Stimulated activated CD8-positive, alpha-beta memory T cell treated with anti-CD3 and anti-CD28 coated beads, Interleukin-15, amount 100 ng/mL, for 1 hour (primary cell): ENCODE measurements around the gene KIAA1958.
"Not testable (repeated sequence)": the region's sequence is repeated elsewhere in the genome, so short reads cannot be mapped to it uniquely, and the experiment has no call there.

Experiments used
- DNase-seq: peaks from one replicate; pipeline ENCODE4 v3.0.0-alpha.2; 2020; ENCODE audit warnings: low read depth

The KIAA1958 gene

DNA sequence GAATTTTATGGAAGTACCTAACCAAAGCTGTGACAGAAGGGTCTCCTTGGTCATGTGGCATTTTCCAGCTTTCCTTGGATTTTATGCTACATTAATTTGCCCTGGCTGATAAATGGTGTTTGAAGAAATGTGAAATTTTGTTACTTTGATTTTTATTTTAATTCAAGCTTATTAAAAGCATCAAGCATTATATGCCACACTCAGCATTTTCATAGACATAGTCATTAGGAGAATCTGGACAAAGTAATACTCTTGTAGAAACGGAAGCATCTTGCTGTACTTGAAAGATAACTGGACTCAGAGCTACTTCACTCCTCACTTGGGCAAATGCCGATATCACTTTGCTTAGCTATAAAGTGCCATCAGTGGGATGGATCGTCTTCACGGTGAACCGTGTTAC, 177.1 kb downstream of the KIAA1958 start:
- DNase-seq = no peak

DNA sequence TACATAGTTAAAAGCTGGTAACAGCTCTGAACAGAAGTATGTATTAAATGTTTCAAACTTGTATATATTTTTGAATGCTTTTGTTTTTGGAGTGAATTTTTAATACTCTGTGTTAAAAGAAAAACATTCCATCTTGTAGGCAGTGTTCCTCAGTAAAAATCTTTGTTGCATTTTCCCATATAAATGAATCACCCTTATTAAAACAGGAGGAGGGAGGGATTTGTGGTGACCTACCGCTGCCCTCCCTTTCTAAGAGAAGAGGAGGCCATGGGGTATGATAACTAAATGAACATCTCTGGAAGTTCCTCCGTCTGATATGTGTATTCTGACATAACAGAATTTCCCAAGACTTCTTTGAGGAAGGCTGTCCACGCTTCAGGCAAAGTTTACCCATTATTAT, 177.9 kb downstream of the KIAA1958 start:
- no peak for DNase-seq

DNA sequence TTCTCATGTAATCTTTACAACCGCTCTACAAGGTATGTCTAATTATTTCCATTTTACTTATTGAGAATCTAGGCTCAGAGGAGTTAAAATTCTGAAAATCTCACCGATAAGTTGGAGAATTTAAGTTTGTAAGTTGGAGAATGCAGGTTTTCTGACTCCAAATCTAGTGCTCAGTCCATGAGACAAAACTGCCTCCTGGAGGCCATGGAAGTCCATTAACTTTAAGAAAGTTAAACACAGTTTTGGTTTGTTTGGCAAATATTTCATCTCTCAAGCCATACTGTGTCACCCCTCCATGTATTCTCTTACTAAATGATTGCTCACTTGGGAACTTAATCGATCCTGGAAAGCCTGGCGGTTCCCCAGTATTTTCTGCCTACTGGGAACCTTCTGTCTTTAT, 178.7 kb downstream of the KIAA1958 start:
- no peak for DNase-seq

DNA sequence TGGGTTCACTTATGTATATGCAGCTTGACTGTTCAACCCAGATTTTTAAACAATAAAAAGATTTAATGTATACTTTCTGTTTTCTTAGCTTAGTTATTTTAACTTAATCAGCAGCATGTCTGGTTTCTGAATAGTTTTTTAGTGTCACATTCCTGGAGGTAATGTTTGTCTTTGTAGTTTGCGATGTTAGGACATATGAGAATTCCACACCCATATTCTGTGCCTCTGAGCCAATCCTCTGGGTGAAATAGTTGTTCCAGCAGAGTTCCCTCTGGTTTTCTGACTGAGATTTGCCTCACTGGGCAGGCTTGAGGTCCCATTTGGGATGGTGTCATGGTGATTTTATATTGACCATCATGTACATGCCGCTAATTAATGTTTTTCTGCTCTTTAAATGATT, 182.7 kb downstream of the KIAA1958 start:
- DNase-seq = no peak

DNA sequence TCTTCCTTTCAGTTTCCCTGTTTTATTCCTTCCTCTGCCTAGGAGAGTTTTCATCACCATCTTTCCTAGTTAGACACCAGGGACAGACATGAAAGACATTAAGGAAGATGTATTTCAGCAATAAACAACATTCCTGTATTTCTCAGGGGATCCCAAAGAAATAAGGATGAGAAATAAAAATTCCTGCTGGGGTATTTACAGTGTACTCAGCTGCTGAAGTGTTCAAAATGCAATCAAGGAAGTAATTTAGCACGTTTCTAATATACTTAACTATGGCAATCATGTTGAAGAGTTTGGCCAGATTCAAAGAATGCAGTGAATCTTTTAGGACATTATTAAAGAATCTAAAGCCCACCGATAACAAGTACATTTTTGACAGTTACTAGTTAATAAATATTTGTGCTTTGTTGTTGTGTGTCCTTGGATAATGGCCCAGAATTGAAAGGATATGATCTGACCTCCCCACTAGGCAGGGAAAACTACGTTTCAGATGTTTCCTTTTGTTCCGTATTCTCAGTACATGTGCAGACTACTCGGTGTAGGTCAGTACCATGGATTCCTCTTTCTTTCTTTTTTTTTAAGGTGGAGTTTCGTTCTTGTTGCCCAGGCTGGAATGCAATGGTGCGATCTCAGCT, 184.5 kb downstream of the KIAA1958 start:
- no peak for DNase-seq

DNA sequence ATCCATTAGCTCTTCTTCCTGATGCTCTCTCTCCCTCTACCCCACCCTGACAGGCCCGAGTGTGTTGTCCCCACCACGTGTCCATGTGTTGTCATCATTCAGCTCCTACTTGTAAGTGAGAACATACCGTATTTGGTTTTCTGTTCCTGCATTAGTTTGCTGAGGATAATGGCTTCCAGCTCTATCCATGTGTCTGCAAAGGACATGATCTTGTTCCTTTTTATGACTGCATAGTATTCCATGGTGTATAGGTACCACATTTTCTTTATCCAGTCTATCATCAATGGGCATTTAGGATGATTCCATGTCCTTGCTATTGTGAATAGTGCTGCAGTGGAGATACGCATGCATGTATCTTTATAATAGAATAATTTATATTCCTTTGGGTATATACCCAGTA, 186.6 kb downstream of the KIAA1958 start:
- DNase-seq = not testable (repeated sequence)

DNA sequence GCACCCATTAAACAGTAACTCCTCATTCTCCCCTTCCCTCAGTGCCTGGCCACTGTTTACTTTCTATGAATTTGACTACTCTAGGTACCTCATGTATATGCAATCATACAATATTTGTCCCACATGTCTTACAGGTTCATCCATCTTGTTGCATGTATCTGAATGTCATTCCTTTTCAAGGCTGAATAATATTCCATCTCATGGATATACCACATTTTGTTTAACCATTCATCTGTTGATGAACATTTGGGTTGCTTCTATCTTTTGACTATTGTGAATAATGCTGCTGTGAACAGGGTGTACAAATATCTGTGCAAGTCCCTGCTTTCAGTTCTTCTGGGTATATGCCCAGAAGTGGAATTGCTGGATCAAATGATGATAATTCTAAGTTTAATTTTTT, 190.4 kb downstream of the KIAA1958 start:
- no peak for DNase-seq

DNA sequence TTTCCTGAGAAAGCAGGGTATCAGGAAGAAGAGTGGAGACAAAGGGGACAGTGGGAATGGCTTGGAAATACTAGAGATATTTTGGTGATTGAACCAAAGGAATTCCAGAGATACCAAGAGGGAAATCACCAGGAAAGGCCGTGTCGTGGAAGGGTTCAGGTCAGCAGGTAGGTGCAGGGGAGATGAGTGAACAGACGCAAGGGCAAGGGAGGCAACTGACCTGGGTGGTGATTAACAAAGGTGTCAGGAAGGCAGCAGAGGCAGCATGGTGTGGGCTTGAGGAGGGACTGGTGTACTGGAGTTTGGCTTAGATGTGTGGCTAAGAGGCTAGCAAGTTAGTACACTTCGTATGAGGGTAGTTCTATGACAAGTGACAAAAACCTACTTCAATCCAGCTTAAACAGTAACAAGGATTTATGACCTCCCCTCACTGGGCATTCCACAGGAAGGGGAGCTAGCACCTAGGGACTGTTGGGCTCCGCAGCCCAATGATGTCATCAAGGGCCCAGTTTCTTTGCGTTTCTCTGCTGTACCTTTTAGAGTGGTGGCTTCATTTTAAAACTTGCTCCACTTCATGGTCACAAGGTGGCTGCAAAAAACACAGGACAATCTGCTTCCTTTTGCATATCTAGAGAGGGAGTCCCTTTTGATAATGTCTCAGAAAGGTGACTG, 194.2 kb downstream of the KIAA1958 start:
- no peak for DNase-seq

DNA sequence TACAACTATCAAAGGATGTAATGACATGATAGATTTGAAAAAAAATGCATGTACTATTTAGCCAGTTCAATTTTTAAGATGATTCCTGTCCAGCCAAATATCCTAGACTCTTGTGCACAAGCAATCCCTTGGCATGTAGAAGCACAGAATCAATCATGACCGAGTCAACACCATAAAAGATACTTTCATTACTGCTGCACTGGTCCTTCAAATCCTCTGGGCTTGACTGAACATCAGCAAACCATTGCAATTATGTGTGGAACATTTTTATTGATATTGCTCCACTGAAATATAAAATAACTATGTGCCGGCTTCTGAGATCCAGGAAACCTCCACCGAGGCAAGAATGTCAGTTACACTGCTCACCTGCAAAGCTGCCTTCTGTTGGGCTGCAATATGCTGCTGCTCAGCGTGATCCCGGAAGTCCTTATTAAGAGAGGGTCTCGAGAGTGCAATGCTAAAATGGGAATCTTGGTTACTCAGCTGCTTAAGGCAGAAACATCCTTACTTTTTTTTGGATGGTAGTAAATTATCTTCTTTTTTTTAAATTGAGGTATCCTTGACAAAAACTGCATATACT, 202.6 kb downstream of the KIAA1958 start:
- no peak for DNase-seq

DNA sequence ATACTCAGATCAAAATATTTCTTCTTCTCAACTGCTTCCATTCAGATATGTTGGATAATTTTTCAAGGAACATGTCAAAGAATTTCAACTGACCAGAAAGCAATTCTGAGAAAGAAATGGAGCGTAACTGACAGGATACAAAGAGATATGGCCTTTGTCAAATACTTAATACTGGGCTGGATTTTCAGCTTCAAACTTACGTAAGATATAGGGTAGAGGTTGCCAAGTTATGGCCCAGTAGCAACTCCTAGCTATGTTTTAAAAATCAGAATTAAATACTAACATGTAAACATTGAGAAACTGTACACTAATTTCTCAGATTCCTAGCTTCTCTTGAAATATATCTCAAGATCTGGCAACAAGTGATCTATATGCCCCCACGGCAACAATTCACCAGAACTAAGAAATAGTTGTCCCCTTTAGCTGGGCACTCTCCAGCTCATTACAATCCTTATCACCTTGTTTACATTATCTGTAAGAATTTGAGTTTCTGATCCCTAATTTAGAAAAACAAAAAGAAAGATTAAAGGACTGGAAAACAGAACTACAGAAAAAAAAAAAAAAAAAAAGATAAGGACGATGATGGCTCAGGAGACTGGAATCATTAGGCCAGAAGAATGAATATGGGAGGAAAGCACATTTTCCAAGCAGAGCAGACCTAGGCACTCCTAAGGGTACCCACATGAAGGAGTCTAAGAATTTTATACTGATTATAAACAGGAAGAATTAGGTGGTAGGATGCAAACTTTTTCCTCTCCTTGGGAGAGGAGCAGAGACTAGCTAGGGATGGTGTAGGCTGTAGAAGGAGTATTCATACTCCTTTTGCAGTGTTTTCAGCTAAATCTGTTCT, 208.3 kb downstream of the KIAA1958 start:
- DNase-seq = no peak

DNA sequence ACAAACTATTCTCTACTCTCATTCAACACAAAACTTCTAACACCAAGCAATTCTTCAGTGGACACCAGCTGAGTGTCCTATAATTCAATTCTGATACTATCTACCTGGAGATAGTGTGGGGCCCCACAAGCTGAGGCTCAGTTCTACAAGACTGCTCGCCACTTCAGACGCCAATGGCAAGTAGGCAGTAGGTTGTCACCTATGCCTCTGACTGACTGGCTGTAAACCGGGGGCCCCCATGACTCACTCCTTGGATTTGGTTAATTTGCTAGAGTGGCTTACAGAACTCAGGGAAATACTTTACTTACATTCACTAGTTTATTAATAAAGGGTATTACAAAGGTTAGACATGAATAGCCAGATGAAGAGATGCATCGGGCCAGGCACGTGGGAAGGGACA, 209.8 kb downstream of the KIAA1958 start:
- DNase-seq = no peak

DNA sequence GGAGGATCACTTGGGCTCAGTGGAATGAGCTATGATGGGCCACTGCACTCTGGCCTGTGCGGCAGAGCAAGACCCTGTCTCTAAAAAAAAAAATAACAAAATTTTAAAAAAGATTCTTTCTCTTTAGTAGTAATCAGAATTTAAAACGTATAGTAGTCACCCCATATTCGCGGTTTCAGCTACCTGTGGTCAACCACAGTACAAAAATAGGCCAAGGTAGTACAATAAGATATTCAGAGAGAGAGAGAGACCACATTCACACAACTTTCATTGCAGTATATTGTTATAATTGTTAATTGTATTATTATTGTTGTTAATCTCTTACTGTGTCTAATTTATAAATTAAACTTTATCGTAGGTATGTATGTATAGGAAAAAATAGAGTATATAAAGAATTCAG, 212.6 kb downstream of the KIAA1958 start:
- DNase-seq = no peak

DNA sequence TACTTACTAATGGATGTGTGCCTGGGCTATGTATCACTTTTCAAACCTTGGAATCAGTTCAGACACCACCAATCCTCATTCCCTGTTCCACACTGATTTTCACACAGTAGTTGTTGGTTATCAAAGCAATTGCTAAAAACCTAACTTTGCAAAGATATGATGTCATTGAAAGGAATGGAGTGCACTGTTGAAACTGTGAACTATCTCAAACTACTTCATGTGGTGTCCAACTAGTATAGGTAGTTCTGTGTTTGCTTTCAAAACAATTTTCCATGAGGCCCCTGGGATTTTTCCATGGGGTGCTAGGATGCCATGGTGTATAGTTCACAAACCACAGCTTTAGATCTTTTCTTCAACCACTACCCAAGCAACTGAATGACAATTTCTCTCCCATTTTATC, 213.5 kb downstream of the KIAA1958 start:
- DNase-seq = no peak

DNA sequence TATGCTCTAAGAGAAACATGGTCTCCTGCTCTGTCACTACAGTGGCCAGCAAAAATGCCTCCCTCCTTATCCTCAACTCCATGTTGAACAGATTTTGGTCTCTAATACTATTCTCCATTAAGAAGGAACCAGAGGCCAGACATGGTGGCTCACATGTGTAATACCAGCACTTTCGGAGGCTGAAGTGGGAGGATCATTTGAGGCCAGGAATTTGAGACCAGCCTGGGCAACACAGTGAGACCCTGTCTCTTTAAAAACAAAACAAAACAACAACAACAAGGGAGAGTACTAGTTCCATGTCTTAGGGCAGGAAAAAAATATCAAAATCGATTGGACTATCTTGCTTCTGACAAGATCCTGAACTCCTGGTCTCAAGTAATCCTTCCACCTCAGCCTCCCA, 216.7 kb downstream of the KIAA1958 start:
- no peak for DNase-seq

DNA sequence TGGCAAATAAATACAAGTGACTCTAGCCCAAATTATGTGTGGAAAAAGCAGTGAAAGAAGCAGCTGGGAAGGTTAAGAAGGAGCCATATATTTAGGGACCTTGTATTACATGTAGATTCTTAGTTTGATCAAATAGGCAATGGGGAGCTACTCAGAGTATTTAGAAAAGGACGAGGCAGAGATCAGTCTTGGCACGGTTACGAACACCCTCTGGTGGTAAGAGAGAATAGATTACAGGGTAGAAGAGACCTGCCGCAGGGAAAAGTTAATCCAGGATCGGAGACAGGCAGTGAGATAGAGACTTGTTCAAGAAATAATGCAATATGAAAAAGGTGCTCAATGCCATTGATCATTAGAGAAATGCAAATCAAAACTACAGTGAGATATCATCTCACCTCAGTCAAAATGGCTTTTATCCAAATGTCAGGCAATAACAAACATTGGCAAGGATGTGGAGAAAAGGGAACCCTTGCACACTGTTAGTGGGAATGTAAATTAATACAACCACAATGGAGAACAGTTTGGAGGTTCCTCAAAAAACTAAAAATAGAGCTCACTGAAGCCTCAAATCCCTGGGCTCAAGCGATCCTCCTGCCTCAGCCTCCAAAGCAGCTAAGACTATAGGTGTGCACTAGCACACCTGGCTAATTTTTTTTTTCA, 219.3 kb downstream of the KIAA1958 start:
- no peak for DNase-seq

DNA sequence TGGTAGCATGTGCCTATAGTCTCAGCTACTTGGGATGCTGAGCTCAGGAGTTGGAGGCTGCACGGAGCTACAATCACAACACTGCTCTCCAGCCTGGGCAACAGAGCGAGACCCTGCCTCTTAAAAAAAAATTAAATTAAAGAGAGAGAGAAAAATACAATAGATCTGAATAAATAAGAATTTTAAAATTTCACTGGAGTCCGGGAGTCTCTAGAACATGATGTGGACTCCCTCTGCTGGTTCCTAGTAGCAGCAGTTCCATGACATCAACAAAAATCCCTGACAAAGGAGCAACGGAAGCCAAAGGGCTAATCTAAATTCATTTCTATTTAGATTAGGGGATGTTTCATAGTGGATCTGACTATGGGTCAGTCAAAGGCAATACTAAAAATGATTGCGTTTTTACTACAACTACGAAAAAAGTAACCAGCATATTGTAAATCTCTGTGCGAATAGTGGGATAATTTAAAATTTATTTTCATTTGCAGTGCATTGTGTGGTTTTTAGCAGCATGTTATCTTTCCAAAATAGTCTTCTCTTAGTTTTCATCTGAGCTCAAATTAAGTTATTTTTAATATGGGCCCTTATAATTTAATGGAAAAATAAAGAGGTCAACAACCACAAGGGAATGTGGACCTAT, 224.5 kb downstream of the KIAA1958 start:
- DNase-seq = no peak

DNA sequence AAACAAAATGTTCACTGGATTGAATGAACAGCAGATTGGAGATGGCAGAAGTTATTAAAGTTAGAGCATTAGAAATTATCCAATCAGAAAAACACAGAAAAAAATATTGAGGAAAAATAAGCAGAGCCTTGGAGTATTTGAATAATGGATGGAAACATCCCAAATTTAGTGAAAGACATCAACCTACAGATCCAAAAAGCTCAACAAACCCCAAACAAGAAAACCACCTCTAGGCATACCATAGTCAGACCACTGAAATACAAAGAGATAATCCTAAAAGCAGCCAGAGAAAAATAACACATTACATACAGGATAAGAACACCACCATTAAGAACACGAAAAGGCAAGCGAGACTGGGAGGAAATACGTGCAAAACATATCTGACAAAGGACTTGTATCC, 226.1 kb downstream of the KIAA1958 start:
- no peak for DNase-seq

DNA sequence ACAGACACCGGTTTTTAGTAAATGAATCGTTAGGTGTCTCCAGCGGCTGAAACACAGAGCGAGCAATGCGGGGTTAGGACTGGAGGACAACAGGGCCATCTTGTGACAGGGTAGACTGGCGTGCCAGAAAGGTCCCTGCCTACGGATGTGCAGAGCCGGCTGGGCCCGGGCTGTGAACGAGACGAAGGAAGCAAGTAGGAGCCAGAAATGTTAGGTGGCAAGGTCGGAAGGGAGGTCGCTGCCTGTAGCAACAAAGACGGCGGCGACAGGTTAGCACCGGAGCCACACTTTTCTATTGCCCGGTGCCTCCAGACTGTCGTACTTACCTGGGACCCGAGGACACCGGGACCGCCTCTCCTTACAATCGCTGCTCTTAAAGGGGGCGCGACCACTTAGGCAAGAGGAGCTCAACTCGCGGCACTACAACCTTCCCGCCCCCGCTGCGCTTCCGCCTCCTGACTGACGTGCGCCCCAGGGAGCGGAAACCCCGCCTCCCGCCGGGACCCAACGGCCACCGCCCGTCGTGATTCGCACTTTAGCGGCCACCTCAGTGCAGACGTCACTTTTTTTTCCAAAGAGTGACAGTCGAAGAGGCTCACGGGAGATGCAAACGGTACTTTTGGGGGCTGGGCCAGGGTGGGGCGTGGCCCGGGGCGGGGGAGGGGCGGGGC, 231.2 kb downstream of the KIAA1958 start, which contains the start of gene INIP:
Gene INIP (minus strand): TSS at position 457 of the 671 bp plus-strand sequence. CDS start 1,632 bp downstream, outside the sequence.
- peak; percentile 93 for DNase-seq
